CD4-positive, alpha-beta T cell (primary cell): ENCODE data around the gene P3H3. TPM values are rescaled to one million over a fixed set of nuclear protein-coding genes. Genes with fewer than 3 reads are reported as not detected.

Experiments used
- ATAC-seq: fragments of 200-7000 bp; cut with Tn5 transposase; one replicate; pipeline ENCODE4 v1.10.0; 2022; ENCODE audit warnings: mild to moderate bottlenecking; ENCODE audit not compliant: poor library complexity
- CTCF ChIA-PET: fragments of 350-600 bp; sonication (Branson Sonifier 250); formaldehyde crosslinking; loops from one replicate; lab custom pipeline; 2021; ENCODE audit warnings: antibody characterized with exemption, inconsistent platforms; lab: Charles Lee
- POLR2A ChIA-PET: fragments of 350-600 bp; sonication (Branson Sonifier 250); formaldehyde crosslinking; loops from one replicate; lab custom pipeline; 2021; ENCODE audit warnings: antibody characterized with exemption, inconsistent platforms; lab: Charles Lee
- DNase-seq, 14 experiments: peaks; one replicate each; pipeline ENCODE4 v3.0.0-alpha.2; 2013 to 2020; ENCODE audit warnings: mixed read lengths in 2 of 14
- H3K27ac ChIP-seq, 2 donors: one replicate each; pipeline versions ENCODE4 v1.5.1 to v1.7.0; 2013; ENCODE audit warnings: low read length in 2 of 2, low read depth in 1 of 2, mild to moderate bottlenecking in 1 of 2
- H3K27me3 ChIP-seq, 2 experiments: 1 replicate in 1 of 2; 2 replicates in 1 of 2; pipeline versions ENCODE4 v1.6.1 to v1.7.0; 2013; ENCODE audit warnings: low read length in 2 of 2, control low read depth in 1 of 2, mild to moderate bottlenecking in 1 of 2, moderate library complexity in 1 of 2; ENCODE audit not compliant: insufficient read depth in 2 of 2, control insufficient read depth in 1 of 2
- H3K36me3 ChIP-seq: one replicate; pipeline ENCODE4 v1.6.1; 2013; ENCODE audit warnings: low read length, control low read depth; ENCODE audit not compliant: insufficient read depth
- H3K4me1 ChIP-seq: one replicate; pipeline ENCODE4 v1.6.1; 2013; ENCODE audit warnings: low read length, control low read depth; ENCODE audit not compliant: insufficient read depth
- H3K4me3 ChIP-seq: one replicate; pipeline ENCODE4 v1.5.1; 2013; ENCODE audit warnings: mild to moderate bottlenecking, low read length, moderate library complexity
- H3K9me3 ChIP-seq, 2 experiments: 1 replicate in 1 of 2; 2 replicates in 1 of 2; pipeline versions ENCODE4 v1.6.1 to v1.7.0; 2013; ENCODE audit warnings: low read length in 2 of 2, mild to moderate bottlenecking in 2 of 2, control low read depth in 1 of 2, moderate library complexity in 1 of 2; ENCODE audit not compliant: control insufficient read depth in 1 of 2, insufficient read depth in 1 of 2
- H3K27ac Mint-ChIP-seq: one replicate; pipeline ENCODE4 v1.8.0; 2020; ENCODE audit warnings: mixed read lengths
- H3K27me3 Mint-ChIP-seq: one replicate; pipeline ENCODE4 v1.8.0; 2021; ENCODE audit warnings: mixed read lengths
- H3K36me3 Mint-ChIP-seq: one replicate; pipeline ENCODE4 v1.8.0; 2021; ENCODE audit warnings: low read depth, mixed read lengths
- H3K4me1 Mint-ChIP-seq: one replicate; pipeline ENCODE4 v1.8.0; 2021; ENCODE audit warnings: low read depth, mixed read lengths
- H3K4me3 Mint-ChIP-seq: one replicate; pipeline ENCODE4 v1.8.0; 2020; ENCODE audit warnings: mild to moderate bottlenecking, mixed read lengths
- H3K9me3 Mint-ChIP-seq: one replicate; pipeline ENCODE4 v1.8.0; 2020; ENCODE audit warnings: mixed read lengths
- CTCF ChIP-seq: fragments of 200-600 bp; IDR thresholded peaks from one replicate; pipeline ENCODE4 v1.8.0; 2022; ENCODE audit warnings: antibody characterized with exemption, mild to moderate bottlenecking
- intact Hi-C, 2 experiments: fragments of 100-400 bp; cut with DNase I in 1 of 2; cut with micrococcal nuclease in 1 of 2; formaldehyde crosslinking; loops; one replicate each; pipeline versions ENCODE4 v1.15.1 to v1.9.0; 2023 to 2025; cut with DNase I, micrococcal nuclease
- total RNA-seq, 174 experiments: library from RNA in 2 of 174; stranded (reverse) in 2 of 174; gene quantifications; one replicate each; pipeline ENCODE4 v1.2.3 and lab custom pipeline; 2021 to 2026

P3H3 gene
- total RNA-seq, 2 experiments from 2014 or later: 2.5 to 4.1 TPM

- H3K4me1 Mint-ChIP-seq: peaks cover 40% of the 10 kb centered on the region
- Histone ChIP-seq H3K27me3 (no peaks in the 10 kb centered on the region), H3K4me3 (no peak overlapping the region), H3K4me1 (peaks cover 39% of the 10 kb centered on the region), H3K27ac (no peak overlapping the region), H3K36me3 (peaks cover 56% of the 10 kb centered on the region), H3K9me3 (no peaks in the 10 kb centered on the region)
- H3K4me3 Mint-ChIP-seq: no peak overlapping the region
- DNase-seq: peak in 1 of 14 experiments; percentile 15
- ATAC-seq: no peak
- ChIA-PET POLR2A (interaction anchor here (1.2 to 6.6 kb wide), 2 partner anchors 12 to 18 kb away, joined by 3 to 90 read pairs; partner anchors contain the start of genes SPSB2 and TPI1), CTCF (interaction anchor here (1.5 to 5.1 kb wide), 2 partner anchors 36 to 83 kb away, joined by 3 to 33 read pairs; no protein-coding TSS in a partner anchor)
- H3K27me3 Mint-ChIP-seq: no peaks in the 10 kb centered on the region
- TF ChIP-seq CTCF: no peak
- H3K27ac Mint-ChIP-seq: no peak overlapping the region
- peaks cover 65% of the 10 kb centered on the region for H3K36me3 Mint-ChIP-seq
- intact Hi-C loops: no loop called here
- H3K9me3 Mint-ChIP-seq: no peaks in the 10 kb centered on the region
Observed at GRCh38 chr12:6855322-6855721, 27.1 kb downstream of the P3H3 start.

GRCh38 chr12:6858799-6859198, 30.6 kb downstream of the P3H3 start:
- ChIA-PET POLR2A (no interaction called here), CTCF (interaction anchor here (0.9 kb wide), 1 partner anchor 11 kb away, joined by 3 read pairs; no protein-coding TSS in a partner anchor)
- Histone ChIP-seq H3K27ac (no peak overlapping the region), H3K4me1 (peaks cover 11% of the 10 kb centered on the region), H3K4me3 (no peak overlapping the region), H3K36me3 (peaks cover 90% of the 10 kb centered on the region), H3K9me3 (no peaks in the 10 kb centered on the region), H3K27me3 (no peaks in the 10 kb centered on the region)
- H3K4me3 Mint-ChIP-seq: no peak overlapping the region
- DNase-seq (no peak), ATAC-seq (no peak)
- intact Hi-C loops: no loop called here
- H3K36me3 Mint-ChIP-seq: peaks cover 84% of the 10 kb centered on the region
- H3K9me3 Mint-ChIP-seq: no peaks in the 10 kb centered on the region
- TF ChIP-seq CTCF: no peak
- no peak overlapping the region for H3K27ac Mint-ChIP-seq
- H3K27me3 Mint-ChIP-seq: no peaks in the 10 kb centered on the region
- peaks cover 20% of the 10 kb centered on the region for H3K4me1 Mint-ChIP-seq

- no peaks in the 10 kb centered on the region for H3K27me3 ChIP-seq
- intact Hi-C loops: no loop called here
- no peaks in the 10 kb centered on the region for H3K9me3 ChIP-seq
- Mint-ChIP-seq H3K27ac (no peak overlapping the region), H3K4me3 (no peak overlapping the region), H3K4me1 (peaks cover 15% of the 10 kb centered on the region), H3K27me3 (no peaks in the 10 kb centered on the region), H3K36me3 (peaks cover 91% of the 10 kb centered on the region), H3K9me3 (no peaks in the 10 kb centered on the region)
- ChIA-PET CTCF (interaction anchor here (1.0 to 1.5 kb wide), 2 partner anchors 12 to 105 kb away, joined by 3 to 4 read pairs; partner anchors contain the start of gene SPSB2), POLR2A (interaction anchor here (1.2 kb wide), 1 partner anchor 8 kb away, joined by 3 read pairs; the partner anchor contains the start of gene USP5)
- DNase-seq: peak in 1 of 14 experiments; percentile 12
- no peak overlapping the region for H3K4me3 ChIP-seq
- H3K36me3 ChIP-seq: peaks cover 93% of the 10 kb centered on the region
- peaks cover 5% of the 10 kb centered on the region for H3K4me1 ChIP-seq
- H3K27ac ChIP-seq: no peak overlapping the region
- TF ChIP-seq CTCF: no peak
- no peak for ATAC-seq
Observed at GRCh38 chr12:6860116-6860515, 31.9 kb downstream of the P3H3 start.
